Spleen (tissue), 7 donors: ENCODE data around the gene PRKAA2.

ENCODE experiments used
- CTCF ChIP-seq, 11 experiments: fragments of 200-600 bp in 7 of 11; fragments of 450-650 bp in 4 of 11; sonication (generic) in 4 of 11; IDR thresholded peaks in 8 of 11; conservative IDR thresholded peaks in 3 of 11; 1 replicate in 7 of 11; 2 replicates in 4 of 11; pipeline versions ENCODE4 v1.4.0 to v1.8.0; 2016 to 2021; ENCODE audit warnings: antibody characterized with exemption in 11 of 11, inconsistent platforms in 4 of 11, mild to moderate bottlenecking in 1 of 11
- POLR2A ChIP-seq, 3 donors: fragments of 450-650 bp; IDR thresholded peaks; one replicate each; pipeline ENCODE4 v1.5.1; 2017; ENCODE audit warnings: antibody characterized with exemption in 3 of 3, mild to moderate bottlenecking in 1 of 3
- POLR2AphosphoS5 ChIP-seq, 3 donors: sonication (generic); formaldehyde crosslinking; IDR thresholded peaks; one replicate each; pipeline ENCODE4 v1.5.1; 2017; ENCODE audit warnings: antibody characterized with exemption in 3 of 3
- donor health status: DM: no; HTN: no; CAD: no; lungs with moderate emphysema.
- donor health status: DM: no; HTN: no; CAD: no.
- donor health status: DM: no; HTN: no; CAD: no.

- no peak for TF ChIP-seq CTCF (IDR thresholded peaks at IDR 0.05 in 8 of 11, conservative IDR thresholded peaks at IDR 0.05 in 3 of 11)
- no peak for TF ChIP-seq POLR2A (IDR thresholded peaks at IDR 0.05)
- TF ChIP-seq POLR2AphosphoS5 (IDR thresholded peaks at IDR 0.05), result no peak
Observed at GRCh38 chr1:56630786-56631185, 14.3 kb upstream of the PRKAA2 start.
